NT2/D1 (cell line): ENCODE measurements around the gene APC2.

Experiments
- SUZ12 ChIP-seq: IDR thresholded peaks from 2 replicates; pipeline ENCODE4 v1.6.1; 2011; ENCODE audit not compliant: insufficient read length, insufficient read depth; ENCODE audit errors: extremely low read depth
- YY1 ChIP-seq: IDR thresholded peaks from 2 replicates; pipeline ENCODE4 v1.6.1; 2011; ENCODE audit not compliant: insufficient read length, insufficient read depth

GRCh38 chr19:1421958-1422305 is 28.0 kb upstream of the APC2 start:
- TF ChIP-seq SUZ12 (no peak), YY1 (no peak)
